ENCODE results near the gene SAP25. TPM values are rescaled to one million over a fixed set of nuclear protein-coding genes. Genes with fewer than 3 reads are reported as not detected.

SAP25 gene
- polyA plus RNA-seq, 1 donor from 2014 or later: 0.52 TPM

GRCh38 chr7:100599911-100600729 is 26.4 kb upstream of the SAP25 start:
- no peak overlapping the region for H3K4me2 ChIP-seq (ENCODE audit: low read length)
- no peaks in the 10 kb centered on the region for H3K36me3 ChIP-seq (ENCODE audit: insufficient read depth, low read length)
- H2AFZ ChIP-seq (ENCODE audit: low read depth, low read length): no peak overlapping the region
- peaks cover 20% of the 10 kb centered on the region for H3K27me3 ChIP-seq (ENCODE audit: insufficient read depth, low read depth, low read length)
- no peaks in the 10 kb centered on the region for H3K9me3 ChIP-seq (ENCODE audit: low read length)
- TF ChIP-seq TAF1 (IDR thresholded peaks at IDR 0.05; ENCODE audit: low read depth) (no peak), EZH2 (IDR thresholded peaks at IDR 0.05; ENCODE audit: borderline replicate concordance, insufficient read depth, low read length, poor library complexity, severe bottlenecking) (no peak), CTCF (IDR thresholded peaks at IDR 0.05; ENCODE audit: poor library complexity, severe bottlenecking) (no peak), POLR2AphosphoS5 (IDR thresholded peaks at IDR 0.05) (no peak), SMC3 (conservative IDR thresholded peaks at IDR 0.05; ENCODE audit: poor library complexity) (no peak), EP300 (conservative IDR thresholded peaks at IDR 0.05; ENCODE audit: poor library complexity, severe bottlenecking) (no peak), RAD21 (conservative IDR thresholded peaks at IDR 0.05) (no peak), REST (IDR thresholded peaks at IDR 0.05; ENCODE audit: borderline replicate concordance) (no peak), MXI1 (conservative IDR thresholded peaks at IDR 0.05; ENCODE audit: poor library complexity, severe bottlenecking) (no peak)
- H3K27ac ChIP-seq (ENCODE audit: low read length): no peak overlapping the region
- H3K9me2 ChIP-seq (ENCODE audit: insufficient read depth, low read length): no peaks in the 10 kb centered on the region
- H3K9ac ChIP-seq (ENCODE audit: low read length): no peak overlapping the region
- H3K4me3 ChIP-seq (ENCODE audit: low read length): no peak overlapping the region
- no peaks in the 10 kb centered on the region for H3F3A ChIP-seq (ENCODE audit: insufficient read depth, low read length, poor library complexity, severe bottlenecking)
- no peaks in the 10 kb centered on the region for H4K20me1 ChIP-seq (ENCODE audit: insufficient read depth)
- no peaks in the 10 kb centered on the region for H3K79me2 ChIP-seq (replicated peaks; ENCODE audit: insufficient read depth, low read length)

- no peak for TF ChIP-seq CTCF (IDR thresholded peaks at IDR 0.05; ENCODE audit: poor library complexity, severe bottlenecking)
- TF ChIP-seq REST (IDR thresholded peaks at IDR 0.05; ENCODE audit: borderline replicate concordance): no peak
- no peak for TF ChIP-seq RAD21 (conservative IDR thresholded peaks at IDR 0.05)
- no peak for TF ChIP-seq POLR2AphosphoS5 (IDR thresholded peaks at IDR 0.05)
- Histone ChIP-seq H3K4me2 (ENCODE audit: low read length) (no peak overlapping the region), H3K9me3 (ENCODE audit: low read length) (no peaks in the 10 kb centered on the region), H3K9me2 (ENCODE audit: insufficient read depth, low read length) (no peaks in the 10 kb centered on the region), H3K9ac (ENCODE audit: low read length) (no peak overlapping the region), H3K27me3 (ENCODE audit: insufficient read depth, low read depth, low read length) (peaks cover 4% of the 10 kb centered on the region), H3K79me2 (replicated peaks; ENCODE audit: insufficient read depth, low read length) (no peaks in the 10 kb centered on the region), H3F3A (ENCODE audit: insufficient read depth, low read length, poor library complexity, severe bottlenecking) (no peaks in the 10 kb centered on the region), H3K36me3 (ENCODE audit: insufficient read depth, low read length) (no peaks in the 10 kb centered on the region), H4K20me1 (ENCODE audit: insufficient read depth) (no peaks in the 10 kb centered on the region), H3K4me3 (ENCODE audit: low read length) (no peak overlapping the region), H3K27ac (ENCODE audit: low read length) (no peak overlapping the region), H2AFZ (ENCODE audit: low read depth, low read length) (no peak overlapping the region)
Measured at GRCh38 chr7:100598425-100598824, 24.7 kb upstream of the SAP25 start.
